Inferior parietal cortex (tissue), 1 donor: ENCODE measurements around the gene RXRA.

Experiments
- DNase-seq: peaks from one replicate; pipeline ENCODE4 v3.0.0-alpha.2; 2016; ENCODE audit errors: extremely low spot score

RXRA gene

GRCh38 chr9:134325813-134326723, at the start of gene RXRA:
RXRA (plus strand) TSS chr9:134326455; CDS start chr9:134326632, 177 bp downstream.
- DNase-seq, result no peak

- no peak for DNase-seq
Observed at GRCh38 chr9:134278286-134278685, 48.0 kb upstream of the RXRA start.

- no peak for DNase-seq
Observed at GRCh38 chr9:134278974-134279640, 47.1 kb upstream of the RXRA start.

- DNase-seq, result no peak
Observed at GRCh38 chr9:134282138-134282650, 44.1 kb upstream of the RXRA start.

GRCh38 chr9:134283111-134283515, 43.1 kb upstream of the RXRA start:
- DNase-seq, result peak; percentile 63

GRCh38 chr9:134283692-134284265, 42.5 kb upstream of the RXRA start:
- DNase-seq, result no peak

- DNase-seq, result no peak
Observed at GRCh38 chr9:134284273-134284672, 42.0 kb upstream of the RXRA start.

- no peak for DNase-seq
Observed at GRCh38 chr9:134284741-134285140, 41.5 kb upstream of the RXRA start.

GRCh38 chr9:134285215-134285845, 40.9 kb upstream of the RXRA start:
- no peak for DNase-seq

GRCh38 chr9:134286471-134287245, 39.6 kb upstream of the RXRA start:
- DNase-seq, result no peak

- no peak for DNase-seq
Observed at GRCh38 chr9:134287591-134288491, 38.4 kb upstream of the RXRA start.

GRCh38 chr9:134288746-134289145, 37.5 kb upstream of the RXRA start:
- DNase-seq, result no peak

- no peak for DNase-seq
Observed at GRCh38 chr9:134289241-134289875, 36.9 kb upstream of the RXRA start.

GRCh38 chr9:134290603-134291451, 35.4 kb upstream of the RXRA start:
- no peak for DNase-seq

- no peak for DNase-seq
Observed at GRCh38 chr9:134291452-134291881, 34.8 kb upstream of the RXRA start.

GRCh38 chr9:134291961-134292871, 34.0 kb upstream of the RXRA start:
- no peak for DNase-seq

- DNase-seq, result no peak
Observed at GRCh38 chr9:134293031-134293521, 33.2 kb upstream of the RXRA start.
